Stimulated activated CD8-positive, alpha-beta memory T cell treated with anti-CD3 and anti-CD28 coated beads, Interleukin-15, amount 100 ng/mL, for 24 hours (primary cell): Measurements from ENCODE around the gene DUSP3.
A peak's percentile ranks its signal among the peaks of the same experiment; 100 is the strongest.

Source experiments
- DNase-seq: peaks from one replicate; pipeline ENCODE4 v3.0.0-alpha.2; 2020; ENCODE audit warnings: low read depth

DUSP3 gene

DNA sequence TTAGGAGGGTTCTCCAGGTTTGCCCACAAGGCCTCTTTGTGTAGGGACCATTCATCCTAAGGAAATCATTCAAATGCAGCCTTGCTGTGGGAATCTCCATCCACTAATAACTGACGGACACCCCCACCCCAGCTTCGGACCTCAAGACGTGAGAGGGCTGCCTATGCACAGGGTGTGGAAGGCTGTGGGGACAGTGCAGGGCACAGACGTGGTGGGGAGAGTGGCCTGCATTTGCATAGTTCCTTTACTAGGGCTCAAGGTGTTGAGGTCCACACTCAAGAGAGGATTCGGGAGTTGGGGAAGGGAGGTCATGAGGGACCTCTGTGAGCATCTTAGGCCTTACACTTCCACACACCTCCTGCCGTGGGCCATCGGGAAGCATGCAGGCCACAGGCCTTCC, 9.8 kb downstream of the DUSP3 start:
- no peak for DNase-seq

GRCh38 chr17:43768382-43768781, 10.4 kb downstream of the DUSP3 start:
- DNase-seq = no peak

DNA sequence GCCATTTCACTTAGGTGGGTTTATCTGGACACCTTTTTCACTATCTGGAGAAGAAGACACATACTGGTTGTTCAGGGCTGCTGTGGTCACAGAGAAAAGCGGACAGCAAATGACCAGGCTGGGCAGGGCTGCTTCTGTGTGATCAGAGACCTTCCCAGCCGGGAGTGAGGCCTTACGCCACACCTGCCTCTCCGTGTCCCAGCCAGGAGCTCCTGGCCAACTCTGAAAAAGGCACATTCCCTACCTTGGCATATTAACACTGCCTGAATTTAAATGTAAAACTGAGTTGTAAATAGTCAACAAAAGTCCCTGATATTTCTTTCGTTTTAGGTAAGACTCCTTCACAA, 11.1 kb downstream of the DUSP3 start:
- DNase-seq = no peak

- no peak for DNase-seq
These were observed 11.6 kb downstream of the DUSP3 start for GRCh38 chr17:43767053-43767712.

DNA sequence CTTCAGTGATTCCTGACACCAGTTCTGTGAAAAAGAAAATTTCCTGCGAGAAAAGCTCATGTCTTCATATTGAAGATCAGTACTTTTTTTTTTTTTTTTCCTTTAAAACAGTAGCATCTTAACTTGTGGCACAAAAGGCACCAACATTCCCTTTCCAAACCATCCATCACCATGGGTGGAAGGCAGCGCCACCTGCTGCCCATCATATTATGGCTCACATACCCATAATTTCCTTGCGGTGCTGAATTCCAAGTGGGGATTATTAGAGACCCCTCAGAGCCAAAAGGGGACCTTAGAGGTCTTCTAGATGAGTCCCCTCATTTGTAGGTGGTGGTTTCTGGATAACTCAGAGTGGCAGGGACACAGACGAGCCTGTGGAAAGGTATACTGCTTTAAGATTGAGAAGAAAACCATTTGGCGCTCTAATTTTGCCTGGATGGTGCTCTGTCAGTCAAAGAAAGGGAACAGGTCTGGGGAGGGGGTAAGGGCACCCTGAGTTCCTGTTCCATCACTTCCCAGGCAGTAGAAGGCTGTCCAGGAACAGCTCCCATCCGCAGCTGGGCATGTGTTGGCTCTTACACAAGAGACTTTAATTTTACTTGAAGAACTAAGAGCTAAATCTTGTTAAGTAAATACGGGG, 12.2 kb downstream of the DUSP3 start:
- no peak for DNase-seq

- peak; percentile 70 for DNase-seq
These were observed 18.4 kb downstream of the DUSP3 start for GRCh38 chr17:43760254-43760852.

DNA sequence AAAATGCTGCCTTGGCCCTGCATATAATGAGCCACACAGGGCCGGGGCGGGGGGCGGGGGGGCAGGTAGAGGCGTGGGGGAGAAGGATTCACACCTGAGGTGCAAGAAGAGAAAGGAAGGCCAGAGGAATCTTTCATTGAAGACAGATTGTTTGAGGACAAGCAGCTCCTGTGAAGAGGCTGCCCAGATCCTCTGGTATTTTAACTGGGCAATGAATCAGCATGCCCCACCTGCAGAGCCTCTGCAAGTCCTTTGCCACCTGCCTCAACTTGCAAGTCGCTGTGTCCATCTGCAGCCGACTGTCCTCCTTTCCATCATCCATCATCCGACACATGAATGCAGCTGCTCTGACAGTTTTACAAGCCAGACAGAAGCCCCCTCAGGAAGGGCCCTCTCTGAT, 18.9 kb downstream of the DUSP3 start:
- no peak for DNase-seq

DNA sequence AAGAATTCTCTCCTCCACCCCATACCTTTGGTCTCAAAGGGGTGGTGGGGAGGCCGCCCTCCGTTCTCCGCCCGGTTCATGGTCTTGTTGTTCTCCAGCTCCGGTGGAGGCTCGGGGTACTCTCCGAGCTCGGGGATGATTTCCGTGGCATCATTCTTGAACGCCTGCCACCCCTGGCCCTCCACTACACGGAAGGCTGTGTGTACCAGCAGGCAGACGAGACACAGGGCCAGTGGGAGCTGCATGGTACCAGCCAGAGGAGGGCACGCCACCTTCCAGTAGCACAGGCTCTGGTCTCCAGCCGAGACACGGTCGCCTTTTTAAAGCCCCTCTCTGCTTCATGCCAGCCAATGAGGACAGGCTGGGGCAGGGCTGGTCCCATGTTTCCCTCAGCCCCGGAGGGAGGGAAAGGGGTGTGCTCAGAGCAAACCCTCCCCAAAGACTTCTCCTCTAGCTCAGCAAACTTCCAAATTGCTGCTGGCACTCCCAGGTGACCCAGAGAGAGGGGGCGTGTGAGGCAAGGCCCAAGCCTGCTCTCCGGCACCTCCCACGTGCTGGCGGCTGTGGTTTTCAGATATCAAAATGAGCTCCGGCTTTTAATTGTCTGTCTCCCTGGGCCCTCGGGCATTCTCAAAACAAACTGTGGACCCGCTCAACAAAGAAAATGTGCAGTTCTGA, 20.1 kb downstream of the DUSP3 start, which contains the start of gene SOST:
Gene SOST, minus strand, starts transcription at position 295 of the 678 bp plus-strand sequence. Its CDS starts 50 bp downstream, at position 245.
- DNase-seq = no peak

GRCh38 chr17:43758086-43758485, 20.7 kb downstream of the DUSP3 start:
- DNase-seq = no peak

DNA sequence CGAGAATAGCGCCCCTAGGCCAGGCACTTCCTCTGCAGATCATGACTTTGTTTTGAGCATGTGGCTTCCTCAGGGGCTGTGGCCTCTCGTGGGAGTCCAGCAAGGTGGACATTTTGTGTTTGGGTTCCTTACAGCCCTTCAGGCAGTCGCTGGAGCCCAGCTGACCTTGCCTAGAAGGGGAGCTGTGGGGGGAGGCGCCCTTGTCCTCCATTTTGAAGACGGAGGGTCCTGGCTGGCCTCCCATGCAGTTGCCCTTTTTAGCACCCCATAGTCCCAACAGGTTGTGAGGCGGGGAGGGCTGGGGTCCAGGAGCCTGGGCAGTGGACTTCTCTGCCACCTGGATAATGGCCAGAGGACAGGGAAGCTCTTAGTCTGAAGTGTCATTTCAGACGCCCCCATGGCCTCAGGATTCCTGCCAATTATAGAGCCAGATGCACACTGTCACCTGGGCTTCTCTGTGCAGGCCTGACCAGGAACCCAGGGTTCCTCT, 21.6 kb downstream of the DUSP3 start:
- no peak for DNase-seq

- no peak for DNase-seq
These were observed 22.6 kb downstream of the DUSP3 start for GRCh38 chr17:43756201-43756600.

- no peak for DNase-seq
These were observed 23.3 kb downstream of the DUSP3 start for GRCh38 chr17:43755389-43755875.

- DNase-seq = no peak
These were observed 23.8 kb downstream of the DUSP3 start for GRCh38 chr17:43754947-43755346.

DNA sequence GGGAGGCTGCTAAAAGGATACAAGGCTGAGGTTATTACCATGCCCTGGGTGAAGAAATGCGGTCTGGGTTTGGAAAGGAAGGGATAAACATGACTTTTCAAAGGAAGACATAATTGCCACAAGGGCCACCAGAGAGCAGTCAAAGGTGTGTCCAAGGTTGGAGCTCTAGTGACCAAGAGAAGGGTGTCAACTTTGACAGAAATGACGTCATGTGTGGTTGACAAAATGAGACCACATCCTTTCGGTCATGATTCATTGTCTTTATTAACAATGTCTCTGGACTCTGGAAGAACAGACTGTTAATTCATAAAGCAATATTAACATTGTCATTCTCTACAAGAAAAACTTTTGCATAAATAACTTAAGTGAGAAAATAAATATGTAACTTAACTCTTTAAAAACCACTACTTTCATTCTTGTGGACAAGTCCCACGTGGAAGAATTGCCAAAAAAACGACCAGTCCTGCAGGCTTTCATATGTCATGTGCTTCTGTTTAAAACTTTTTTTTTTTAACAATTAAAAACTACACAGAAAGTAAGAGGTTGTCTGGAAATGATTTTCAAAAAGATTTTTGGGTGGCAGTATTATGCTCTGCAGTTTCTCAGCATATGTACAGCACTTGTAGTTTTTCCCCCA, 25.2 kb downstream of the DUSP3 start:
- no peak for DNase-seq

DNA sequence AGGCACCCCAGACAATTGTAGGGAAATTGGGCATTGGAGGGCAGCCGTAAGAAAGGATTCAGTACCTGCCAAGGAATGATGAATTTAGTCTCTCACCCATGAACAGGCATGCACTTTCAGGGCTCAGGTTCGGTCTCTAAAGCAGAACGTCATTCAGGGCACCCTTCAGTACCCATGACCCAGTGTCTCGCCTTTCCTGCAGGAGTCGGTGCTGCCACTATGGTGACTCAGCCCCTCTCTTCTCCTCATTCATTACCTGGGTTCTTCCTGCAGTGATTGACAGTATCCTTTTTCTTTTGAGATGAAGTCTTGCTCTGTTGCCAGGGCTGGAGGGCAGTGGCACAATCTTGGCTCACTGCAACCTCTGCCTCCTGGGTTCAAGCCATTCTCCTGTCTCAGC, 28.6 kb downstream of the DUSP3 start:
- DNase-seq = no peak

DNA sequence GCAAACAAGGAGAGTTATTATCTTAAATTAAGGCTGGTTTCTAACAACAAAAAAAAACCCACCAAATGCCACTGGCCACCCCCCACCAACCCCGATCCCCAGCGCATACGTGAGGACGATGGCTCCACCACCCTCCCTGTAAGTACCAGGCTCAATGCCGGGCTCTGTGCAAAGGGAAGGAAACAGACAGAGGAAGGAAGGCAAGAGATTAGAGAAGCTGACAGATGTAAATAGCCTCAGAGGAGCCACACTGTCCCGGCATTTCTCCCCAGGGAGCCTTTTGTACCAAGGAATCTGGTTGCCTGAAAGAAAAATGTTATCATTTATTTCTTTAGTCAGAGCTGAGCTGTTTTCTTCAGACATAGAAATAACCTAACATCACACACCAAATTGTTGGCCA, 33.2 kb downstream of the DUSP3 start:
- DNase-seq = no peak

- no peak for DNase-seq
These were observed 37.1 kb downstream of the DUSP3 start for GRCh38 chr17:43741636-43742035.

DNA sequence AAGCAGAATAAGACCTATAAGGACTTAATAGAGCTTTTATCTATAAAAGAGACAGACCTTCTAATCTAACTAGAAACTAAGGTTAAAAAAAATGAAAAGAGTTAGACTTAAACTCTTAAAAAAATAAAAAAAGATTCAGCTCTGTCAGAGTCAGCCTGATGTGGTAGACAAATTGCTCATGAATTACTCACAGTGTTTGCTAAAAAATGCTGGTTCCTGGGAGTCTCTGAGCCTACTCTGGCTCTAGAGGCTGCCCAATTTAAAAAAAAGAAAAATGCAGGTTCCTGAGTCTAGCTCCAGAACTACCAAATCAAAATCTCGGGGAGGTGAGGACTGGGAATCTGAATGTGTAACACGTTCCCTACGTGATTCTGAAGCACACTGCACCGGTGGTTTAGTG, 38.2 kb downstream of the DUSP3 start:
- DNase-seq = no peak

DNA sequence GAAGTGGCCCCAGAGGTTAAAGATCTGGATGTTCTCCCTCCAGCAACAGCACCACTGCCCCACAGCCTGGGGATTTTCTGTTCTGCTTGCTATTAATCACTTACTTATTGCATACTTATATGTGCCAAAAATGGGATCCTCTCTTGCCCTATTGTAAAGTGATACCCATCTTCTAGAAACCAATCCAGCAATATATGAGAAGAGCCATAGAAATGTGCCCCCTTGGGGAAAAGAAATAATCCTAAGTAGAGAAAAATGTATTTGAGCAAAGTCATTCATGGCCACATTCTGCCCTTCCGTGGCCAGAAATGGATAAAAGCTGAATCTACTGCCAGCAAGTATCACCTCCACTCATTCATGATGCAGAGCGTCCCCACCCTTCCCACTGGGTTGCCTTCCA, 41.1 kb downstream of the DUSP3 start:
- DNase-seq = no peak

GRCh38 chr17:43736389-43736788, 42.4 kb downstream of the DUSP3 start:
- no peak for DNase-seq

DNA sequence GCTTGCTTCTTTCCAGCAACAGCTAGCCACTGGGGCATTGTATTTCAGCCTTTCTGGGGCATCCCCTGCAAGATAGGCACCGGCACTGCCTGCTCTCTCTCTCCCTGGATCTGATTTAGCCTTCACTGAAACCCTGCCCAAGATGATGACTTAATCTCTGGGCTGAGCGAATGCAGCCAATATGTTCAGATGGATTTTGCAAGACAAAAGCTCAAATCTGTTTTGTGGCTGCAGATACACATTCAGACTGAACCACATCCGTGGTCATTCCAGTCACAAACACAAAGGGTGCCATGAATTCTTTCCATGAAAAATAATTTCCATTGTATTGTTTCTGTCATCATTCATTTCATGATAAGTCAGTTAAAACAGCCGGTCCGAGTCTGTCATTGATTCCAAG, 44.4 kb downstream of the DUSP3 start:
- no peak for DNase-seq

- DNase-seq = no peak
These were observed 44.8 kb downstream of the DUSP3 start for GRCh38 chr17:43733956-43734355.
